Mesenteric fat pad (tissue), 1 donor: ENCODE data around the gene TFAP2D. TPM values are rescaled to one million over a fixed set of nuclear protein-coding genes. Genes with fewer than 3 reads are reported as not detected.

Source experiments
- DNase-seq: peaks from one replicate; pipeline ENCODE4 v3.0.0-alpha.2; 2020; ENCODE audit warnings: low spot score
- total RNA-seq: library from RNA; stranded (reverse); fragmentation: NEBNext Ultra II Directional; extraction: Animal tissue kit (Norgen Biotek cat#: 25700); gene quantifications from one replicate; pipeline ENCODE4 v1.2.1, GENCODE V29; 2021
- donor health status: DM: yes; HTN: yes; CAD: no.

The TFAP2D gene
- total RNA-seq, 1 donor from 2014 or later, result not detected

DNA sequence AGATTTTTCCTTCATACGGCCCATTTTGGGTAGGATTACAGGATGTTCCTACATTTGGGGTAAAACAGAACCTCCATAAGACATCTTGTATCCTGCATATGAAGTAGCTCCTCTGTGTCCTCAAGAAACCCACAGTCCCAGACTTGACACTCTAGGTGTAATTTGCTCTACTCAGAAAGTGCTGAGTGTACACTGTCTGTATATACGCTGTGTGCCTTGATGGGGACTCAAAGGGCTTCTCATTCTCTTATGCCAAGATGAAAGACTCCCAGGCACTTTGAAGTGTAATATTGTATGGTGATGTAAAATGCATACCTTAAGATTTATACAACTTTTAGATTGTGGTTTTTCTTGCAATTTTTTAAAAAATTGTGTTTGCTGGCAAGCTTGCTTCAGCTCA lies 5.2 kb downstream of the TFAP2D start:
- DNase-seq, result no peak

GRCh38 chr6:50720623-50721022 lies 7.3 kb downstream of the TFAP2D start:
- DNase-seq, result no peak

- DNase-seq, result no peak
Observed at GRCh38 chr6:50721978-50722377, 8.7 kb downstream of the TFAP2D start.

DNA sequence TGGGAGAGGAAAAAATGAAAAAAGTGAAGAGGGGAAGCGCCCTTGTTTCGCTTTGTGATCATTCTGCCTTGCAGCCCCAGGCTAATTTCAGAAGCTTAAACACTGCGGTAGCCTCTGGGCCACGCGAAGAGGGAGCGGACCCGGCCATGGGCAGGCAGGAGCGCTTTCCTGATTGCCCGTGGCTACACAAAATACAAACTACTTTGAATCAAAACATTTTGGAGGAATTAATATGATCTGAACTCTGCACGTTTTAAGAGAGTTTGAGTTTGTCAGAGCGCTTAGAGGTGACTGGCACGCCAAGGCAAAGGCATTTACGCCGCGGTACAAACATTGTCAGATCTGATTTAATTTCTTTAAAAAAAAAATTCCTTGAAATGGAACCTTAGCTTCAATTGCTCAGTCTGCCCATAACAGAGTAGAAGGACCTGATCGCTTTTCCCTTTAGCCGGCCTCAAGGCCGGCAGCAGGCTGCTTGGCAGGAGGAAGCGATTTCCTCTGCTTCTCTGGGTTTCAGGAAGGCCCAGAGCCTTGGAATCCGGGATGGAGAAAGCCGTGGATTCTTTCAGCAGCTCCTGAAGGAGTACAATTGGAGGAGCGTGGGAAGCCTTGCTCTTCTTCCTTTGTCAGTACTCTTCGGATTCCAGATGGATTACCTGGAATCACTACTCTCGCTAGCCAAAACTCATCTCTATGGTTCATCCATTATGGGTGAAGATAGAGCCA lies 9.7 kb downstream of the TFAP2D start:
- DNase-seq, result no peak

DNA sequence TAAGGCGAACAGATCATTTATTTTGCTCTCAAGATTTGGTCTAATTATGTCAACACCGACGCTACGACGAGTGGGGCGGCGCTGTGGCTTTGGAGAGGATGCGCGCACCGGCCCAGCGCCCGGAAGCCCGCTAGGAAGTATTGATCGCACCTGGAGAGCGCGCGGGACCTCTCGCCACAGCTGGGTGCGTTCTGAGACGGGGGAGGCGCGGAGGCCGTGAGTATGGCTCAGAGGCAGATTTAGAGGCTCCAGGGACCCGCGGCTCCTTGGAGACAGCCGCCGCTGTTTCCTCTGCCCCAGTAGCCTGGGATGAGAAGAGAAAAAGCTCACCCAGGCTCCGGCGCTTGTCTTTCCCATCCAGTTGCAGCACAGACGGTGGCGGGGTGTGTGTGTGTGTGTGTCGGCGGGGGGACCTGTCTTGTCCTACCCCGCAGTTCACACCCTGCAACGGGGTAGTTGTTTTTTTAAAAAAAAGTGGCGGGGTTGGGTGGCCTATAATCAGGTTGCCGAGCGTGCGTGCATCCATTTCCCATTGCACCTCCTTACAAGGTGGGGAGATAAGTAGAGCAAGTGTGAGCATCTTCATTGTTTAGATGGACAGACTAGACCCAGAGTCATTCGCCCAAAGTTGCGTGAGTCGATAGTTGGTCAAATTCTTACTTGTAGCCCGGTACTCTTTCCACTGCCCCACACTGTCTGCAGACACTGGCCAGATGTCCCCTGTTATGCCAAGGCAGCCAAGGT lies 11.2 kb downstream of the TFAP2D start:
- no peak for DNase-seq

DNA sequence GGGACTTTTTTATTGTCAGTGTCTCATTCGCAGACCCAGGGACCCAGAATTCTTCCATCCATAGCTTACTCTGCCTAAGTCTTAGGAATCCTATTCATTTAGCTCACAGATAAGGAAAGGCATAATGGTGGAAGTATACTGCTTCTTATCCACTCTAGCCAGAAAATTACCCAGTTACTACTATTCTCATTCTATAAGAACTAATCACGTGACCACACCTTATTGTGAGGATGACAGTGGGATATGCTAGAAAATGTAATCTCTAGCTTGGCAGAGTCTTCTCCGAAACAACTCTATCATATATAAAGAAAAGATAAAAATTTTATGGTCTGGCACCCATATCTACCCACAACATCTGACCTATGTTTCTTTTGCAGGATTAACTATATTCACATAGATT lies 21.2 kb downstream of the TFAP2D start:
- DNase-seq, result no peak

GRCh38 chr6:50742161-50742560 lies 28.8 kb downstream of the TFAP2D start:
- DNase-seq, result no peak

- DNase-seq, result no peak
Observed at GRCh38 chr6:50744976-50745375, 31.6 kb downstream of the TFAP2D start.

GRCh38 chr6:50762798-50763197 lies 49.5 kb downstream of the TFAP2D start:
- no peak for DNase-seq

DNA sequence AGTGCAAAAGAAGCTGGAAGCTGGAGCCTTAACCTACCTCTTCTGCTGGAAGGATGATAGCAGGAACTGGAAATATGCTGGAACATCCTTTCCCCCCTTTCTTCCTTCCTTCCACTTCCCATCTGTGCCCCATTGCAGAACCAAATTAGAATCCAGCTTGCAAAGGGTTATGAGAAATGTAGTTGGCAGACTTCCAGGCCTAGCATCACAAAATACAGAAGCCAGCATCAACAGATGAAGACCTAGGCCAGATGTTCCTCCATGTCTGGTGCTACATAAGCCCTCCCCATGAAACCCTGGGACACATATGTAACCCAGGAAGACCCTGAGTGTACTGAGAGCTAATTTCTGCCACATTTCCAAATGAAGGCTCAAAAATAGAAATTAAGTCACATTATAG lies 65.4 kb downstream of the TFAP2D start:
- DNase-seq, result no peak

GRCh38 chr6:50780382-50780781 lies 67.1 kb downstream of the TFAP2D start:
- DNase-seq, result no peak

DNA sequence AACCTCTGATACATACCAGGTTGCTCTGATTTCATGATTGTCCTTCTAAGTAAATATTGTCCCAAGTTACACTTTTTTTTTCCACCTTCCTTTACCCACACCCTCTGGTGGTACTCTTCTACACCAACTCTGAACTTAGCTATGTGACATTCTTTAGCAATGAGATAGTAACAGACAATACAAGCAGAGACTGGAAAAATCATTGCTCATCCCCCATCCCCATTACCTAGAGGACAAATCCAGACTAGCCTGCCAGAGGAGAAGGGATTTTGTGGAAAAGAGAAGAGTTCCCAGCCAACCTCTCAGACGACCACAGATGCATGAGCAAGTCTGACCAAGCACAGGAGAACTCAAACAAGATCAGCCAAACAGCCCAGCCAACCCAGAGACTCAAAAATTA lies 72.6 kb downstream of the TFAP2D start:
- no peak for DNase-seq

DNA sequence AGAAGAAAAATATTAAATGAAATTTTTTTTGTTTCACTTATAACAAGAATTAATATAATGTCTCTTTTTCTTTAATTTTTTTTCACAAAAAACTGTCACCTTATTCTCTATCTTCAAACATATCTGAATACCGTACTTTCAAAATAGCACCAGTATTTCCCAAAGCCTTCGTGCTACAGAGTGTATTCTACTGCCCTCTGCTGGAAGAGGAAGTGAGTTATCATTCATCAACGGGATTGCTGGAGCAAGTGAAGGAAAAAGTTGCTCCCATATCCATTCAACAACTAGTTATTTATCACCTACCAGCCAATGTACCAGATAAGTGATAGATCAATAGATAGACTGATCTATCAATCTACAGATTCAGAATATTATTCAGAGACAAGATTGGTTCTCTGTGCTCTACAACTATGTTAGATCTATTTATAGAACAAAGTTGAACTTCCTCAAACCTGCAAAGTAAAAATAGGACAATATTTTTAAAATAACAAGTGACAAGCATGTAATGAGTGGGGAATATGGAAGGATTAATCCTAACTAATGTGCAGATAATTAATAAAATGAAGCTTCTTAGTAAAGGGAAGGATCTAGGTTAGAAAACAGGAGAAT lies 78.7 kb downstream of the TFAP2D start:
- DNase-seq, result no peak

- no peak for DNase-seq
Observed at GRCh38 chr6:50792771-50793170, 79.4 kb downstream of the TFAP2D start.

GRCh38 chr6:50795574-50795973 lies 82.2 kb downstream of the TFAP2D start:
- DNase-seq, result no peak

- no peak for DNase-seq
Observed at GRCh38 chr6:50804283-50804682, 91.0 kb downstream of the TFAP2D start.

DNA sequence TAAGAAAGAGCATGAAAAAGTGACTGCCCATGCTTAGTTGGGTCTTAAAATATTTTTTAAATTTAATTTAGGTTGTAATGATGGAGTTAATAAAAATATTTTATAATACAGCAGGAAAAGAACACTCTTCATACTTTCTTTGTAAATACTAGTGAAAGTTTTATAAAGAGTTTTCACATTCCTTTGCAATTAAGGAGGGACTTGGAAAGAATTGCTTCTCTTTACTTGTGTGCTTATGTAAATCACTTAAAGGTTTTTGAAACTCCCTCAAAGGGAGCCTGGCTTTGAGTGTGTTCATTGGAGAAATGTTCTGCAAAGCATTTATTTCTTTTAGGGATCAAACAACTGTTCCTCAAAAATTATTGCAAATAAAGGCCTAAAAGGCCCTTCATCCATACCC lies 93.7 kb downstream of the TFAP2D start:
- DNase-seq, result no peak

GRCh38 chr6:50815436-50816114 lies 102.2 kb downstream of the TFAP2D start:
- no peak for DNase-seq

- DNase-seq, result no peak
Observed at GRCh38 chr6:50816115-50816675, 102.9 kb downstream of the TFAP2D start.

GRCh38 chr6:50816947-50817645 lies 103.8 kb downstream of the TFAP2D start:
- DNase-seq, result no peak

DNA sequence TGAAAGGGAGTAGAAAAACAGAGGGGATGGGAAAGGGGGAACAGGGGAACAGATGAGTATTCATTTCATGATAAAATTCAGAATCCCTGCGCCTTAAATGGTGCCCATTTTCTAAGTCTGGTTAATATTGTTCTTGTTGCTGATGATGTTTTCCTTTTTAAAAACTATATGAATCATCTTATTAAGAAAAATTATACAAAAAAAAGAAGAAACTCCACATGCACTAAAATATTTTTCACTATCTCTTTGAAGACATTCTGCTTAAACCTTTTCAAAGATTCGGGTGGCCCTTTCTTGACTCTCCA lies 104.3 kb downstream of the TFAP2D start:
- DNase-seq, result no peak
